GM21526 (cell line): ENCODE data around the gene GAS7.
A peak's percentile ranks its signal among the peaks of the same experiment; 100 is the strongest.

ENCODE experiments used
- ATAC-seq: cut with Tn5 transposase; IDR thresholded peaks from one replicate; pipeline ENCODE4 v1.9.1; 2021; ENCODE audit warnings: moderate library complexity; ENCODE audit not compliant: unreplicated experiment, low FRiP score

GAS7 gene

GRCh38 chr17:9905078-9905415 is 293.4 kb downstream of the GAS7 start, which contains the start of gene RCVRN:
Gene RCVRN, minus strand, starts transcription at chr17:9905271. Its CDS starts 91 bp downstream, at chr17:9905180.
- no peak for ATAC-seq

GRCh38 chr17:9904277-9905077 is 293.9 kb downstream of the GAS7 start:
- no peak for ATAC-seq

GRCh38 chr17:9902120-9902519 is 296.3 kb downstream of the GAS7 start:
- no peak for ATAC-seq

GRCh38 chr17:9900784-9901183 is 297.6 kb downstream of the GAS7 start:
- no peak for ATAC-seq

GRCh38 chr17:9900044-9900594 is 298.3 kb downstream of the GAS7 start:
- no peak for ATAC-seq

GRCh38 chr17:9899280-9900043 is 298.9 kb downstream of the GAS7 start:
- ATAC-seq: no peak

GRCh38 chr17:9898812-9899211 is 299.6 kb downstream of the GAS7 start:
- no peak for ATAC-seq

GRCh38 chr17:9897372-9897968 is 300.9 kb downstream of the GAS7 start:
- no peak for ATAC-seq

- no peak for ATAC-seq
Observed at GRCh38 chr17:9895923-9896322, 302.5 kb downstream of the GAS7 start.

GRCh38 chr17:9894231-9894630 is 304.2 kb downstream of the GAS7 start:
- no peak for ATAC-seq

- ATAC-seq: no peak
Observed at GRCh38 chr17:9893411-9894012, 304.9 kb downstream of the GAS7 start.

GRCh38 chr17:9890124-9890523 is 308.3 kb downstream of the GAS7 start:
- peak; percentile 55 for ATAC-seq

GRCh38 chr17:9887508-9887907 is 310.9 kb downstream of the GAS7 start:
- ATAC-seq: no peak

GRCh38 chr17:9886141-9886930 is 312.1 kb downstream of the GAS7 start:
- ATAC-seq: no peak

GRCh38 chr17:9883451-9883850 is 315.0 kb downstream of the GAS7 start:
- no peak for ATAC-seq

GRCh38 chr17:9880582-9880999 is 317.8 kb downstream of the GAS7 start:
- no peak for ATAC-seq

GRCh38 chr17:9878786-9879525 is 319.4 kb downstream of the GAS7 start:
- ATAC-seq: no peak

GRCh38 chr17:9878356-9878755 is 320.1 kb downstream of the GAS7 start:
- ATAC-seq: no peak

- no peak for ATAC-seq
Observed at GRCh38 chr17:9875441-9875840, 323.0 kb downstream of the GAS7 start.
